Measurements from ENCODE around the gene PHF2. TPM values are rescaled to one million over a fixed set of nuclear protein-coding genes. Genes with fewer than 3 reads are reported as not detected.

PHF2 gene
- total RNA-seq, 1 experiment from 2014 or later: 17.4 TPM

GRCh38 chr9:93572221-93572620 is 4.2 kb upstream of the PHF2 start:
- Histone ChIP-seq H2AK5ac (ENCODE audit: insufficient read length, low read length) (no peak overlapping the region), H3K18ac (ENCODE audit: insufficient read length, low read depth, low read length) (no peak overlapping the region), H3K27ac (ENCODE audit: insufficient read length, low read depth, low read length) (no peak overlapping the region), H2AFZ (ENCODE audit: low read length) (no peak overlapping the region), H3K27me3 (ENCODE audit: insufficient read depth, low read length) (peaks cover 2% of the 10 kb centered on the region; the same call in 1 of the 2 replicates), H2BK120ac (ENCODE audit: low read depth, low read length, poor library complexity, severe bottlenecking) (no peak overlapping the region), H2BK5ac (ENCODE audit: insufficient read length, low read length) (no peak overlapping the region), H3K14ac (ENCODE audit: insufficient read depth, low read length) (no peak overlapping the region), H4K5ac (ENCODE audit: insufficient read length, low read depth, low read length) (no peak overlapping the region), H3K79me2 (ENCODE audit: insufficient read depth, low read length) (no peaks in the 10 kb centered on the region), H4K91ac (ENCODE audit: insufficient read length, low read depth, low read length) (no peak overlapping the region), H3K23ac (ENCODE audit: insufficient read length, low read depth, low read length) (no peak overlapping the region), H3K4me2 (ENCODE audit: insufficient read depth, insufficient read length, low read length) (no peak overlapping the region), H3T11ph (ENCODE audit: low read length) (no peak overlapping the region), H3K4ac (ENCODE audit: low read depth, low read length) (no peak overlapping the region), H3K9ac (ENCODE audit: extremely low read depth, insufficient read length, low read length) (no peak overlapping the region), H2BK12ac (ENCODE audit: insufficient read length, low read depth, low read length) (no peak overlapping the region), H3K79me1 (ENCODE audit: insufficient read depth, low read depth, low read length, poor library complexity, severe bottlenecking) (no peaks in the 10 kb centered on the region), H3K56ac (ENCODE audit: insufficient read length, low read depth, low read length) (no peak overlapping the region), H4K8ac (replicated peaks; ENCODE audit: insufficient read length, low read depth, low read length) (no peak overlapping the region), H2BK20ac (ENCODE audit: low read depth, low read length, poor library complexity, severe bottlenecking) (no peak overlapping the region), H3K9me3 (ENCODE audit: control insufficient read depth, low read depth, low read length) (no peaks in the 10 kb centered on the region), H3K4me1 (ENCODE audit: insufficient read depth, low read length) (peaks cover 7% of the 10 kb centered on the region; the same call in 1 of the 2 replicates), H3K23me2 (ENCODE audit: insufficient read length, low read depth, low read length, poor library complexity, severe bottlenecking) (peaks cover 11% of the 10 kb centered on the region), H4K20me1 (ENCODE audit: control insufficient read depth, insufficient read depth, insufficient read length) (no peaks in the 10 kb centered on the region), H2BK15ac (ENCODE audit: low read depth, low read length) (no peak overlapping the region)
- peaks cover 5 to 11% (median 7%) of the 10 kb centered on the region in 3 experiments; a peak in 6 of 7 replicates for H3K36me3 Mint-ChIP-seq (ENCODE audit: insufficient read depth in 1 of 3, low read depth in 3 of 3)
- H3K27ac Mint-ChIP-seq: no peak overlapping the region
- no CpG with 5 or more reads among the region's 2 CpGs for WGBS (ENCODE audit: extremely low coverage, insufficient read length, low lambda C conversion rate)
- H3K4me1 Mint-ChIP-seq: peaks cover 26 to 30% of the 10 kb centered on the region in 2 experiments
- no peak for DNase-seq
- H3K9me3 Mint-ChIP-seq: peaks cover 5 to 8% of the 10 kb centered on the region in 2 experiments; a peak in 4 of 5 replicates
- no peak overlapping the region for H3K4me3 Mint-ChIP-seq
- TF ChIP-seq CTCF (conservative IDR thresholded peaks at IDR 0.05): no peak
- H3K27me3 Mint-ChIP-seq (ENCODE audit: low read depth): peaks cover 4% of the 10 kb centered on the region

All from H9 (cell line).